ENCODE results near the gene CMTM7. TPM values are rescaled to one million over a fixed set of nuclear protein-coding genes. Genes with fewer than 3 reads are reported as not detected.

CMTM7 gene
- total RNA-seq, 1 donor from 2014 or later: 18.0 TPM

DNA sequence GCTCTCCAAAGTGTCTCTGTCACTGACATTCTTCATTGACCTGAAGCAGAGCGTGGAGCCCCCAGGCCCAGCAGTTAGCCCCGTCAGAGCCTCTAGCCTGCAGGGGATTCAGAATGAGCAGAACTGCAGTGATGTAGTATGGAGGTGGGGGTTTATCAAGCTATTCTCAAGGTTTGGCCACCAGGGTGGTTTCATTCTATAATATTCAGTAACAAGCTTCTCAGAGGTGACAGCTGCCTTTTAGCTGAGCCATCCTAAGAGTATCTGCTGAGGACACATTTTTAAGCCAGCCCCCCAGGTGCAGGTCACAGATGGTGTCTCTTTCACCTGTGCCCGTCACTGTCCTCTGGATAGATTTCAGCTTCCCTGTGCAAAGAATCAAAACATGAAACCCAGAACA is 31.9 kb downstream of the CMTM7 start:
- Mint-ChIP-seq H3K4me3 (no peak overlapping the region), H3K9me3 (peaks cover 14% of the 10 kb centered on the region), H3K36me3 (peaks cover 10% of the 10 kb centered on the region), H3K27me3 (ENCODE audit: low read depth) (no peaks in the 10 kb centered on the region), H3K4me1 (peaks cover 26% of the 10 kb centered on the region), H3K27ac (no peak overlapping the region)
- no peak for DNase-seq (ENCODE audit: low spot score in 2 of 2, unreplicated experiment in 2 of 2)
- TF ChIP-seq, protein P1, sequence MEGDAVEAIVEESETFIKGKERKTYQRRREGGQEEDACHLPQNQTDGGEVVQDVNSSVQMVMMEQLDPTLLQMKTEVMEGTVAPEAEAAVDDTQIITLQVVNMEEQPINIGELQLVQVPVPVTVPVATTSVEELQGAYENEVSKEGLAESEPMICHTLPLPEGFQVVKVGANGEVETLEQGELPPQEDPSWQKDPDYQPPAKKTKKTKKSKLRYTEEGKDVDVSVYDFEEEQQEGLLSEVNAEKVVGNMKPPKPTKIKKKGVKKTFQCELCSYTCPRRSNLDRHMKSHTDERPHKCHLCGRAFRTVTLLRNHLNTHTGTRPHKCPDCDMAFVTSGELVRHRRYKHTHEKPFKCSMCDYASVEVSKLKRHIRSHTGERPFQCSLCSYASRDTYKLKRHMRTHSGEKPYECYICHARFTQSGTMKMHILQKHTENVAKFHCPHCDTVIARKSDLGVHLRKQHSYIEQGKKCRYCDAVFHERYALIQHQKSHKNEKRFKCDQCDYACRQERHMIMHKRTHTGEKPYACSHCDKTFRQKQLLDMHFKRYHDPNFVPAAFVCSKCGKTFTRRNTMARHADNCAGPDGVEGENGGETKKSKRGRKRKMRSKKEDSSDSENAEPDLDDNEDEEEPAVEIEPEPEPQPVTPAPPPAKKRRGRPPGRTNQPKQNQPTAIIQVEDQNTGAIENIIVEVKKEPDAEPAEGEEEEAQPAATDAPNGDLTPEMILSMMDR (IDR thresholded peaks at IDR 0.05; ENCODE audit: unreplicated experiment): no peak

DNA sequence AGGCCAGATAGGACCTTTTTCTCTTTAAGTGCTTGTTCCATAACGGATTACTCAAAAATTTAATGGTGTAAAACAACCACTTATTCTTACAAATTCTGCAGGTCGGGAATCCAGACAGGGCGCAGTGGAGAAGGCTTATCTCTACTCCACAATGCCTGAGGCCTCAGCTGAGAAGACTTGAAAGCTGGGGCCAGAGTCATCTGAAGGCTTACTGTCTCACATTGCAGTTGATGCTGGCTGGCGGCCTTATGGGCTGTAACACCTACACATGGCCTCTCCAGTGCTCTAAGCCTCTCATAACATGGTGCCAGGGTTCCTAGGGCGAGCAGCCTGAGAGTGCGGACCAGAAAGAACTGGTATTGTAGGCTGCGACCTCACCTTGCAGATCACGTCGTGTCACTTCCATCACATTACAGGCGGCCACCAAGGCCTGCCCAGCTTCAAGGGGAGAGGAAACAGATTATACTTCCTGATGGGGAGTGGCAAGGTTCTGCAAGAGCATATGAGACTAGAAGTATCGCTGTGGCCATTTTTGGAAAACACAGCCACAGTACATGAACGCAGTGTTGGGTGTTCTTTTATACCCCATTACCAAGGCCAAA is 32.4 kb downstream of the CMTM7 start:
- H3K4me3 Mint-ChIP-seq: no peak overlapping the region
- no peak for DNase-seq (ENCODE audit: low spot score in 2 of 2, unreplicated experiment in 2 of 2)
- no peaks in the 10 kb centered on the region for H3K27me3 Mint-ChIP-seq (ENCODE audit: low read depth)
- H3K4me1 Mint-ChIP-seq: peaks cover 26% of the 10 kb centered on the region
- H3K36me3 Mint-ChIP-seq: peaks cover 8% of the 10 kb centered on the region
- H3K9me3 Mint-ChIP-seq: peaks cover 9% of the 10 kb centered on the region
- H3K27ac Mint-ChIP-seq: no peak overlapping the region
- TF ChIP-seq, protein P1 (IDR thresholded peaks at IDR 0.05; ENCODE audit: unreplicated experiment): no peak

DNA sequence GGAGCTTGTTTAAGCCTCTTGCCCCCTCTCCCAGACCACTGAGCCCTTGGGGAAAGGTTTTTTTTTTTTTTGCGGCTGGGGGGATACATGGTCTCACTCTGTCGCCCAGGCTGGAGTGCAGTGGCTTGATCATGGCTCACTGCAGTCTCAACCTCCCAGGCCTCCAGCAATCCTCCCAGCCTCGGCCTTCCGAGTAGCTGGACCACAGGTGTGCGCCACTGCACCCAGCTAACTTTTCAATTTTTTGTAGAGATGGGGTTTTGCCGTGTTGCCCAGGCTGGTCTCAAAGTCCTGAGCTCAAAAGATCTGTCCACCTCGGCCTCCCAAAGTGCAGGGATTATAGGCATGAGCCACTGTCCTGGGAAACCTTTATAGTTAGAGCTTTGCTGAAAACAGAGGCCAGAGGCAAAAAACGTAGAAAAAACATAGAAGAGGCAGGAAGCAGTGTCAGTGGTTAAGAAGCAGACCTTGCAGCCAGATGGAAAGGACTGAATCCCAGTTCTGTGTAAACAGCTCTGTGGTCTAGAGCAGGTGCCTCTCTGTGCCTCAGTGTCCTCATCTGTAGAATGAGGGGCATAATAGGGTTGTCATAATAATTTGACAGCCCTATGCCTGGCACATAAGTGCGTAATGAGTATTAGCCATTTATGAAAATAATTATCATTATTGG is 33.1 kb downstream of the CMTM7 start:
- Mint-ChIP-seq H3K27ac (no peak overlapping the region), H3K9me3 (peaks cover 3% of the 10 kb centered on the region), H3K27me3 (ENCODE audit: low read depth) (no peaks in the 10 kb centered on the region), H3K4me1 (peaks cover 24% of the 10 kb centered on the region), H3K36me3 (peaks cover 3% of the 10 kb centered on the region), H3K4me3 (no peak overlapping the region)
- no peak for DNase-seq (ENCODE audit: low spot score in 2 of 2, unreplicated experiment in 2 of 2)
- TF ChIP-seq, protein P1 (IDR thresholded peaks at IDR 0.05; ENCODE audit: unreplicated experiment): no peak

DNA sequence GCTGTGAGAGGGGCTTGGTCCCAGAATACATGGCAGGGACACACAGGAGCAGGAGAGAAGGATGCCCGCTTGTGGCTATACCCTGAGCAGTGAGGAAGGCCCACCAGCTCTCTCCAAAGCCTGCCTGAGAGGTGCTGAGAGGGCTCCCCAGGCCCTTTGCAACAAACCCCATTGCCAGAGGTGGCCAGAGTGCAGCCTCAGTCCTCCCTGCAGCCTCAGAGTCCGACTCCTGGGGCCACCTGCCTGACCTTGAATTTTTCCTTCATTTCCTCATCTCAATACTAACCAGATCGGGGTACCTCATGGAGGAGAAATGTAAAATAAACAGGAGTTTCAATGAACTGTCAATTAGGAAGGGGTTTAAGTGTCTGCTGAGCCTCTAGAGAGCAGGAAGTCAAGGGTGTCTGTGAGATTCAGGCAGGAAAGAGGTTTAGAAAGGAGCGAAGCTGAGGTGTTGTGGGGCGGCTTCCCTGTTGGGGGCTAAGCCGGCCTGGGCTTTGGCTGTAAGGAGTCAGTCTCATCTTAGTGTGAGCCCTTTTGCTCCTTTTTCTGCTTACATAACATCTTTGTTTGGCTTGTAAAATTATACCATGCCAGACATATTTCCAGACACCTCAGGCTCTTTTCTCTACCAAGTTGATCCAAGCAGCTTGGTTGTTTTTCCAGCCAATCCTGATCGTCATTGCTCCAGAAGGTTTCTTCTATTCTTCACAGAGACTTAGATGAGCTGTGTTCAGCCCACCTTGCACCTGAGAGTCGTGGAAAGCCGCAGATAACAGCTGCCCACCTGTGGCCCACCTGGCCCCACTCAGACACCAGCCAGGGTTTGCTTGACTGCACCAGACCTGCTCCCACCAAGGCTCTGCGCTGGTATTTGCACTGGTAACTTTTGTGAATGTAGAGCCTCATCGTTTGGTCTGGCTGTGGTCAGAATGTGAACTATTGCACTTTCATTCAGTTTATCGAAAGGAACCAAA is 36.7 kb downstream of the CMTM7 start:
- TF ChIP-seq, protein P1 (IDR thresholded peaks at IDR 0.05; ENCODE audit: unreplicated experiment): no peak
- Mint-ChIP-seq H3K4me3 (no peak overlapping the region), H3K36me3 (no peaks in the 10 kb centered on the region), H3K4me1 (no peaks in the 10 kb centered on the region), H3K9me3 (no peaks in the 10 kb centered on the region), H3K27me3 (ENCODE audit: low read depth) (no peaks in the 10 kb centered on the region), H3K27ac (peak overlapping the region; percentile 17)
- DNase-seq (ENCODE audit: low spot score in 2 of 2, unreplicated experiment in 2 of 2): no peak

DNA sequence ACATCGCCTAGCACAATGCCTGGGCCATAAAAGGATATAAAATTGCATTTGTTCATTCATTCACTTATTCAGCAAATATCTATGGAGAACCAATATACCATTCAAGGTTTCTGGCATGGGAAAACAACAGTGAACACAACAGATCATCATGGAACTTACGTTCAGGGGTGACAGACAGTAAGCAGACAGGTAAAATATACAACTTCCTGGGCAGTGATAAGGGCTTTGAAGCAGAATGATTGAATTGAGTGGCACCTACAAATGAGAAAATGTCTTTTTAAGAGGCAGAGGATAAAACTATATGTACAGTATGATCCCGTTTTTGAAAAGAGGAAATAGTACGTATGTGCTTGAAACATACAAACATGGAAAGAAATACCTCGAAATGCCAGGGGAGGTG is 39.2 kb downstream of the CMTM7 start:
- TF ChIP-seq, protein P1 (IDR thresholded peaks at IDR 0.05; ENCODE audit: unreplicated experiment): no peak
- no peak for DNase-seq (ENCODE audit: low spot score in 2 of 2, unreplicated experiment in 2 of 2)
- Mint-ChIP-seq H3K4me3 (no peak overlapping the region), H3K4me1 (no peaks in the 10 kb centered on the region), H3K36me3 (no peaks in the 10 kb centered on the region), H3K9me3 (no peaks in the 10 kb centered on the region), H3K27me3 (ENCODE audit: low read depth) (no peaks in the 10 kb centered on the region), H3K27ac (no peak overlapping the region)

Data from mesothelial cell of epicardium (in vitro differentiated cells).